Measurements from ENCODE around the gene SIRT2. TPM values are rescaled to one million over a fixed set of nuclear protein-coding genes. Genes with fewer than 3 reads are reported as not detected.

SIRT2 gene
- total RNA-seq, 1 experiment from 2014 or later, result 15.4 TPM

DNA sequence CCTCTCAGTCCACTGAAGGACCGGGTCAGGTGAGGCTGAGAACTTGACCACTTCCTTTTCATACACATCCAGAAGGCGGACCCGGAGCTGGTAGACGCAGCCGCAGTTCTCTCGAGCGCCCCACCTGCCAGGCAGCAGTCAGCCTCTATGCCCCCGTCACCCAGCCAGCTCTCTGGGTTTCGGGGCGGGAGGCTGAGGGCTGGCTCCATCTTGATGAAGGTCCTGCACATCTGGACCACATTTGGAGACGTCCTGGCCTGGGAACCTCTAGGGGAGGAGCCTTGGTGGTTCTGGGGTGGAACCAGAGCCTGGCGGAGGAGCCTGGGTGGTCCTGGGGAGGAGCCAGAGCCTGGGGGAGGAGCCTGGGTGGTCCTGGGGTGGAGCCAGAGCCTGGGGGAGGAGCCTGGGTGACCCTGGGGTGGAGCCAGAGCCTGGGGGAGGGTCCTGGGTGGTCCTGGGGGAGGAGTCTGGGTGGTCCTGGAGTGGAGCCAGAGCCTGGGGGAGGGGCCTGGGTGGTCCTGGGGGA, 45.6 kb upstream of the SIRT2 start:
- Histone ChIP-seq H3K27me3 (ENCODE audit: insufficient read depth, low read length) (no peaks in the 10 kb centered on the region), H4K20me1 (ENCODE audit: insufficient read depth) (no peaks in the 10 kb centered on the region), H3K79me2 (ENCODE audit: insufficient read depth, low read length) (no peaks in the 10 kb centered on the region), H3K4me2 (ENCODE audit: low read length) (no peak overlapping the region), H3K4me1 (ENCODE audit: control insufficient read depth in 1 of 2, insufficient read depth in 2 of 2, low read length in 2 of 2) (no peaks in the 10 kb centered on the region), H3K9me3 (ENCODE audit: control insufficient read depth in 1 of 2, insufficient read depth in 1 of 2, low read depth in 1 of 2, low read length in 2 of 2) (no peaks in the 10 kb centered on the region), H3K4me3 (replicated peaks in 1 of 2; ENCODE audit: low read depth in 1 of 2, low read length in 2 of 2) (no peak overlapping the region), H3K27ac (ENCODE audit: low read depth, low read length) (no peak overlapping the region), H3K9ac (ENCODE audit: low read length) (no peak overlapping the region), H2AFZ (ENCODE audit: low read depth, low read length, poor library complexity, severe bottlenecking) (no peak overlapping the region), H3K9me2 (ENCODE audit: insufficient read depth) (no peaks in the 10 kb centered on the region), H3K36me3 (ENCODE audit: control insufficient read depth in 1 of 2, insufficient read depth in 2 of 2, low read length in 2 of 2) (no peaks in the 10 kb centered on the region)
- no peak for TF ChIP-seq FOSL1 (IDR thresholded peaks at IDR 0.05; ENCODE audit: low read depth)
- BruUV-seq (replicated peaks), result no TSS peak
- intact Hi-C loops (cut with micrococcal nuclease), result no loop called here
- peak; percentile 61 for ATAC-seq
- RAD21 ChIA-PET (ENCODE audit: low non-redundant PET in 1 of 2, low total read pairs in 2 of 2, uncharacterized antibody in 2 of 2, unreplicated experiment in 2 of 2), result interaction anchor here in 1 of 2 experiments (0.7 kb wide), 1 partner anchor 27 kb away, joined by 3 read pairs; no protein-coding TSS in a partner anchor
- CTCF ChIA-PET, result no interaction called here
- POLR2A ChIA-PET, result no interaction called here
- DNase-seq (ENCODE audit: low read depth, low spot score), result no peak

DNA sequence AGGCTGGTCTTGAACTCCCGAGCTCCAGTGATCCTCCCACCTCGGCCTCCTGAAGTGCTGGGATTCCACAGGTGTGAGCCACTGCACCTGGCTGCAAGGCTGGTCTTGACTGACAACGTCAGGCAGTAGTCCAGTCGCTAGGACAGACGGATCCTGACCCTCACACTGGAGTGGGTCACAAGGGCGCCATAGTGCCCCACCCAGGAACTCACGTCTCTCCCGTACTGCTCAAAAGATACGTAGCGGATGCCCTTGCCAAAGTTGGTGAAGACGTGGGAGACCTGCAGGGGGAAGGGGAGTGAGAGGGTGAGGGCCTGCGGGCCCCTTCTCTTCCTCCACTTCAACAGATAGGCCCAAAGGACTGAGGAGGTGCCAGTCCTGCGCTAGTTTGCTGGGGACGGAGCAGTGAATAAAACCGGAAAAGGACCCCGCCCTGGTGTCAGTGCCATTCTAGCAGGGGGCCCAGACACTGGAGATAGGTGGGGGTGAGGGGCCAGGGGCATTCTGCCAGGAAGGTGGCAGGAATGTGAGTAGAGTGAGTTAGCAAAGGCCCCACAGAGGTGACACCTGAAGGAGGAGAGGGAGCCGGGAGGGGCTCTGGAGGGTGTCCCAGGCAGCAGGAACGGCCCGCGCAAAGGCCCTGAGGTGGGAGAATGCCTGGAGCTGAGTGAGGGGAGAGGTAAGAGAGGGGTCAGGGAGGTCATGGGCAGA, 43.2 kb upstream of the SIRT2 start:
- ChIA-PET POLR2A (interaction anchor here (0.6 to 0.7 kb wide), 2 partner anchors 12 to 400 kb away, joined by 4 to 6 read pairs; partner anchors contain the start of genes MRPS12, SAMD4B and SARS2), CTCF (no interaction called here), RAD21 (ENCODE audit: low non-redundant PET in 1 of 2, low total read pairs in 2 of 2, uncharacterized antibody in 2 of 2, unreplicated experiment in 2 of 2) (no interaction called here)
- Histone ChIP-seq H3K9me3 (ENCODE audit: control insufficient read depth in 1 of 2, insufficient read depth in 1 of 2, low read depth in 1 of 2, low read length in 2 of 2) (no peaks in the 10 kb centered on the region), H4K20me1 (ENCODE audit: insufficient read depth) (no peaks in the 10 kb centered on the region), H3K9me2 (ENCODE audit: insufficient read depth) (no peaks in the 10 kb centered on the region), H2AFZ (ENCODE audit: low read depth, low read length, poor library complexity, severe bottlenecking) (no peak overlapping the region), H3K4me3 (replicated peaks in 1 of 2; ENCODE audit: low read depth in 1 of 2, low read length in 2 of 2) (no peak overlapping the region), H3K79me2 (ENCODE audit: insufficient read depth, low read length) (no peaks in the 10 kb centered on the region), H3K4me1 (ENCODE audit: control insufficient read depth in 1 of 2, insufficient read depth in 2 of 2, low read length in 2 of 2) (no peaks in the 10 kb centered on the region), H3K36me3 (ENCODE audit: control insufficient read depth in 1 of 2, insufficient read depth in 2 of 2, low read length in 2 of 2) (no peaks in the 10 kb centered on the region), H3K9ac (ENCODE audit: low read length) (no peak overlapping the region), H3K27me3 (ENCODE audit: insufficient read depth, low read length) (no peaks in the 10 kb centered on the region), H3K27ac (ENCODE audit: low read depth, low read length) (no peak overlapping the region), H3K4me2 (ENCODE audit: low read length) (no peak overlapping the region)
- BruUV-seq (replicated peaks), result no TSS peak
- DNase-seq (ENCODE audit: low read depth, low spot score) (no peak), ATAC-seq (no peak)
- intact Hi-C loops (cut with micrococcal nuclease), result no loop called here
- TF ChIP-seq, protein P1, sequence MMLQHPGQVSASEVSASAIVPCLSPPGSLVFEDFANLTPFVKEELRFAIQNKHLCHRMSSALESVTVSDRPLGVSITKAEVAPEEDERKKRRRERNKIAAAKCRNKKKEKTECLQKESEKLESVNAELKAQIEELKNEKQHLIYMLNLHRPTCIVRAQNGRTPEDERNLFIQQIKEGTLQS (IDR thresholded peaks at IDR 0.05), result no peak
- TF ChIP-seq EGR1 (IDR thresholded peaks at IDR 0.05; ENCODE audit: low read depth) (no peak), YY1 (IDR thresholded peaks at IDR 0.05; ENCODE audit: extremely low read depth, insufficient replicate concordance, low read depth, low read length) (no peak), POLR2AphosphoS5 (IDR thresholded peaks at IDR 0.05; ENCODE audit: low read depth, low read length) (no peak), FOSL1 (IDR thresholded peaks at IDR 0.05; ENCODE audit: low read depth) (no peak), POLR2A (IDR thresholded peaks at IDR 0.05; ENCODE audit: borderline replicate concordance, extremely low read depth, insufficient read depth, insufficient read length) (no peak), RAD21 (IDR thresholded peaks at IDR 0.05; ENCODE audit: low read depth) (no peak)
- TF ChIP-seq, protein P2, sequence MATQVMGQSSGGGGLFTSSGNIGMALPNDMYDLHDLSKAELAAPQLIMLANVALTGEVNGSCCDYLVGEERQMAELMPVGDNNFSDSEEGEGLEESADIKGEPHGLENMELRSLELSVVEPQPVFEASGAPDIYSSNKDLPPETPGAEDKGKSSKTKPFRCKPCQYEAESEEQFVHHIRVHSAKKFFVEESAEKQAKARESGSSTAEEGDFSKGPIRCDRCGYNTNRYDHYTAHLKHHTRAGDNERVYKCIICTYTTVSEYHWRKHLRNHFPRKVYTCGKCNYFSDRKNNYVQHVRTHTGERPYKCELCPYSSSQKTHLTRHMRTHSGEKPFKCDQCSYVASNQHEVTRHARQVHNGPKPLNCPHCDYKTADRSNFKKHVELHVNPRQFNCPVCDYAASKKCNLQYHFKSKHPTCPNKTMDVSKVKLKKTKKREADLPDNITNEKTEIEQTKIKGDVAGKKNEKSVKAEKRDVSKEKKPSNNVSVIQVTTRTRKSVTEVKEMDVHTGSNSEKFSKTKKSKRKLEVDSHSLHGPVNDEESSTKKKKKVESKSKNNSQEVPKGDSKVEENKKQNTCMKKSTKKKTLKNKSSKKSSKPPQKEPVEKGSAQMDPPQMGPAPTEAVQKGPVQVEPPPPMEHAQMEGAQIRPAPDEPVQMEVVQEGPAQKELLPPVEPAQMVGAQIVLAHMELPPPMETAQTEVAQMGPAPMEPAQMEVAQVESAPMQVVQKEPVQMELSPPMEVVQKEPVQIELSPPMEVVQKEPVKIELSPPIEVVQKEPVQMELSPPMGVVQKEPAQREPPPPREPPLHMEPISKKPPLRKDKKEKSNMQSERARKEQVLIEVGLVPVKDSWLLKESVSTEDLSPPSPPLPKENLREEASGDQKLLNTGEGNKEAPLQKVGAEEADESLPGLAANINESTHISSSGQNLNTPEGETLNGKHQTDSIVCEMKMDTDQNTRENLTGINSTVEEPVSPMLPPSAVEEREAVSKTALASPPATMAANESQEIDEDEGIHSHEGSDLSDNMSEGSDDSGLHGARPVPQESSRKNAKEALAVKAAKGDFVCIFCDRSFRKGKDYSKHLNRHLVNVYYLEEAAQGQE (IDR thresholded peaks at IDR 0.05; ENCODE audit: low read depth), result no peak

Data from HCT116 (cell line).